ENCODE measurements around the gene IL10. TPM values are rescaled to one million over a fixed set of nuclear protein-coding genes. Genes with fewer than 3 reads are reported as not detected.
A peak's percentile ranks its signal among the peaks of the same experiment; 100 is the strongest.

IL10 gene
- total RNA-seq, 4 donors from 2014 or later, result 0.34 to 2.3 (median 1.6) TPM

DNA sequence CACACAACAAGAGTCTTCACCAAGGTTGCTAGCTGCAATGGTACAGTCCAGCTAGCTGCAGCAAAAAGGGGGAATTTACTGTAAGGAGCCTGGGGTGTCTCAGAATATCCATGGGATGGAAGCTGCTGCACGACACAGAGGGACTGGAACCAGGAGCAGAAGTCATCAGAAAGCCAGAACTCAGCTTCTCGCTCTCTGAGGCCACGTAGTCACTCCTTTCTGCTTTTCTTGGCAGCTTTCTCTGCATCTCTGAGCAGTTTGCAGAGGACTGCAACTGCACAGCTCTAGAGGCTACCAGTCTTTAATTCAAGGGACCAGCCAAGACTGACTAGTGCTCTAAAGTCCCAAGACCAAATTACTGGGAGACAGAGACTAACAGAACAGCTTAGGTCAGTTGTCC lies 27.0 kb upstream of the IL10 start:
- H3K9me3 ChIP-seq, result no peaks in the 10 kb centered on the region
- H3K36me3 ChIP-seq, result no peaks in the 10 kb centered on the region
- intact Hi-C loops (cut with DNase I), result no loop called here
- H3K27ac ChIP-seq, result no peak overlapping the region
- WGBS, 2 donors, result 74 to 76% methylated on average over 3 of the region's 3 CpGs
- DNase-seq, result no peak
- H3K27me3 ChIP-seq, result no peaks in the 10 kb centered on the region
- H3K4me1 ChIP-seq, result no peaks in the 10 kb centered on the region
- no peak overlapping the region for H3K4me3 ChIP-seq (replicated peaks in 1 of 3)
- TF ChIP-seq POLR2A (IDR thresholded peaks at IDR 0.05), result no peak
- TF ChIP-seq, protein P1, sequence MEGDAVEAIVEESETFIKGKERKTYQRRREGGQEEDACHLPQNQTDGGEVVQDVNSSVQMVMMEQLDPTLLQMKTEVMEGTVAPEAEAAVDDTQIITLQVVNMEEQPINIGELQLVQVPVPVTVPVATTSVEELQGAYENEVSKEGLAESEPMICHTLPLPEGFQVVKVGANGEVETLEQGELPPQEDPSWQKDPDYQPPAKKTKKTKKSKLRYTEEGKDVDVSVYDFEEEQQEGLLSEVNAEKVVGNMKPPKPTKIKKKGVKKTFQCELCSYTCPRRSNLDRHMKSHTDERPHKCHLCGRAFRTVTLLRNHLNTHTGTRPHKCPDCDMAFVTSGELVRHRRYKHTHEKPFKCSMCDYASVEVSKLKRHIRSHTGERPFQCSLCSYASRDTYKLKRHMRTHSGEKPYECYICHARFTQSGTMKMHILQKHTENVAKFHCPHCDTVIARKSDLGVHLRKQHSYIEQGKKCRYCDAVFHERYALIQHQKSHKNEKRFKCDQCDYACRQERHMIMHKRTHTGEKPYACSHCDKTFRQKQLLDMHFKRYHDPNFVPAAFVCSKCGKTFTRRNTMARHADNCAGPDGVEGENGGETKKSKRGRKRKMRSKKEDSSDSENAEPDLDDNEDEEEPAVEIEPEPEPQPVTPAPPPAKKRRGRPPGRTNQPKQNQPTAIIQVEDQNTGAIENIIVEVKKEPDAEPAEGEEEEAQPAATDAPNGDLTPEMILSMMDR (IDR thresholded peaks at IDR 0.05), result no peak

GRCh38 chr1:206798384-206798996 lies 26.2 kb upstream of the IL10 start:
- DNase-seq, result no peak
- H3K27ac ChIP-seq, result no peak overlapping the region
- intact Hi-C loops (cut with DNase I), result no loop called here
- H3K9me3 ChIP-seq, result no peaks in the 10 kb centered on the region
- TF ChIP-seq, protein P1 (IDR thresholded peaks at IDR 0.05), result no peak
- TF ChIP-seq POLR2A (IDR thresholded peaks at IDR 0.05), result no peak
- no peaks in the 10 kb centered on the region for H3K27me3 ChIP-seq
- H3K4me3 ChIP-seq (replicated peaks in 1 of 3), result no peak overlapping the region
- no peaks in the 10 kb centered on the region for H3K4me1 ChIP-seq
- 81% methylated on average over 13 of the region's 13 CpGs for WGBS, 2 donors
- H3K36me3 ChIP-seq, result no peaks in the 10 kb centered on the region

DNA sequence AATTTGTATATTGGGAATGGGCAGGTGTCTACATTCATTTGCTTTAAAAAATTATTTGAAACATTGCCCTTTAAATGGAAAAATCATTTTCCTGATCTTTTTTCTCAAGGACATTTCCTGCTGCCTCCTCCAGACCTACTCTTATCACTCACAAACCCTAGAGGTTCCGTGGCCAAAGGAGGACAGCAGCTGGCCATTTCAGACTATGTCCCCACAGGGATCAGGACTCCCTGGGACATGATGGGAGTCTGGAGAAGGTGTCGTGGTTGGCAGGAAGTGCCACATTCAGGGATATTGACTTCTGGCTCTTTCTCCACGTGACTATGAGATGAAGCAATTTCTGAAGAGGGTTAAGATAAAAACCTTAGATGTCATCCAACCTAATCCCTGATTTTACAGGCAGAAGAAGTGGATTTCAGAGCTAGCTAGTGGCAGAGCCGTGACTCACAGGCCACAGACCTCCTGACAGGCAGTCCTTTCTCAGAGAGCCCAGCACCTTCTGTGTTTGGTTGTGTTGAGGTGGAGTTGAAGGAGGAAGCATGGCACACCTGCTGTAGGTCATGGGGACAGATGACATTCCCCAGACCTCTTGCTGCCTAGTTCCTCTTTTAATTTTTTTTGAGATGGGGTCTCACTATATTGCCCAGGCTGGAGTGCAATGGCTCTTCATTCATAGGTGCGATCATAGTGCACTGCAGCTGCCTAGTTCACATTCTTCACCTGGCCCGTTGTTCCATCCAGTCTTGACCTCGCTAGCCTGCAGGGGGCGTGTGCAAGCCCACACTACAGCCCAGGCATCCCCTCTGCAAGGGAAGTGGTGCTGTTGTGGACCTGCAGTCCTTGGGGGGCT lies 25.5 kb upstream of the IL10 start:
- TF ChIP-seq POLR2A (IDR thresholded peaks at IDR 0.05), result no peak
- TF ChIP-seq, protein P1 (IDR thresholded peaks at IDR 0.05), result peak in 4 of 6 experiments; percentile 7 to 48 (median 27)
- Histone ChIP-seq H3K27ac (no peak overlapping the region), H3K4me1 (no peaks in the 10 kb centered on the region), H3K36me3 (no peaks in the 10 kb centered on the region), H3K4me3 (replicated peaks in 1 of 3) (no peak overlapping the region), H3K27me3 (no peaks in the 10 kb centered on the region), H3K9me3 (no peaks in the 10 kb centered on the region)
- DNase-seq, result peak; percentile 26 to 29
- intact Hi-C loops (cut with DNase I), result no loop called here
- 47 to 54% methylated on average over 8 of the region's 8 CpGs for WGBS, 2 donors

GRCh38 chr1:206796981-206797402 lies 24.7 kb upstream of the IL10 start:
- no peak for DNase-seq
- H3K4me1 ChIP-seq, result no peaks in the 10 kb centered on the region
- no peak overlapping the region for H3K27ac ChIP-seq
- WGBS, 2 donors, result 83 to 88% methylated on average over 8 of the region's 8 CpGs
- no peak overlapping the region for H3K4me3 ChIP-seq (replicated peaks in 1 of 3)
- TF ChIP-seq POLR2A (IDR thresholded peaks at IDR 0.05), result no peak
- TF ChIP-seq, protein P1 (IDR thresholded peaks at IDR 0.05), result no peak
- no peaks in the 10 kb centered on the region for H3K27me3 ChIP-seq
- H3K9me3 ChIP-seq, result no peaks in the 10 kb centered on the region
- intact Hi-C loops (cut with DNase I), result no loop called here
- no peaks in the 10 kb centered on the region for H3K36me3 ChIP-seq

DNA sequence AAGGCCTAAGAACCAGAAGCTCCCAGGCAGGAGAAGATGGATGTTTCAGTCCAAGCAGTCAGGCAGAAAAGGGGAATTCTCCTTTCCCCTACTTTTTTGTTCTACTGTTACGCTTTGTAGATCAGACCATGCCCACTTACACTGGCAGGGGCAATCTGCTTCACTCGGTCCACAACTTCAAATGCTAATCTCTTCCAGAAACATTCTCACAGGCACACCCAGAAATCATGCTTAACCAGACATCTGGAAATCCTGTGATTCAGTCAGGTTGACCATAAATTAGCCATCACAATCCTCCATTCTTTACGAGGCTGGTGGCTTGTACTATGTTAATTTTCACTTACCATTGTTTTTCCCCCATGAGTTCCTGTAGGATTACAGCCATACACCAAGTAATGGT lies 23.8 kb upstream of the IL10 start:
- no peaks in the 10 kb centered on the region for H3K36me3 ChIP-seq
- H3K27me3 ChIP-seq, result no peaks in the 10 kb centered on the region
- intact Hi-C loops (cut with DNase I), result no loop called here
- H3K9me3 ChIP-seq, result no peaks in the 10 kb centered on the region
- no peak overlapping the region for H3K4me3 ChIP-seq (replicated peaks in 1 of 3)
- H3K4me1 ChIP-seq, result no peaks in the 10 kb centered on the region
- WGBS, 2 donors, result 82 to 89% methylated on average over 3 of the region's 3 CpGs
- DNase-seq, result no peak
- no peak overlapping the region for H3K27ac ChIP-seq
- no peak for TF ChIP-seq POLR2A (IDR thresholded peaks at IDR 0.05)
- TF ChIP-seq, protein P1 (IDR thresholded peaks at IDR 0.05), result no peak
